UCSD-AML1 (cell line): ENCODE data around the gene LHX4.
"Not testable (repeated sequence)": the region's sequence is repeated elsewhere in the genome, so short reads cannot be mapped to it uniquely, and the experiment has no call there.

Experiments
- DNase-seq: peaks from one replicate; lab custom pipeline; 2025; ENCODE audit not compliant: unreplicated experiment; lab: John Stamatoyannopoulos, UW

LHX4 gene

DNA sequence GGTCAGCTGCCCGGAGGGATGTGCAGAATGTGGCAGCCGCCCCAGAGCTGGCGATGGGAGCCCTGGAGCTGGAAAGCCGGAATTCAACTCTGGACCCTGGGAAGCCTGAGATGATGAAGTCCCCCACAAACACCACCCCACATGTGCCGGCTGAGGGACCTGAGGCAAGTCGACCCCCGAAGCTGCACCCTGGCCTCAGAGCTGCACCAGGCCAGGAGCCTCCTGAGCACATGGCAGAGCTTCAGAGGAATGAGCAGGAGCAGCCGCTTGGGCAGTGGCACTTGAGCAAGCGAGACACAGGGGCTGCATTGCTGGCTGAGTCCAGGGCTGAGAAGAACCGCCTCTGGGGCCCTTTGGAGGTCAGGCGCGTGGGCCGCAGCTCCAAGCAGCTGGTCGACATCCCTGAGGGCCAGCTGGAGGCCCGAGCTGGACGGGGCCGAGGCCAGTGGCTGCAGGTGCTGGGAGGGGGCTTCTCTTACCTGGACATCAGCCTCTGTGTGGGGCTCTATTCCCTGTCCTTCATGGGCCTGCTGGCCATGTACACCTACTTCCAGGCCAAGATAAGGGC, 33.5 kb upstream of the LHX4 start:
- DNase-seq, result no peak

GRCh38 chr1:180197231-180197630, 32.8 kb upstream of the LHX4 start:
- no peak for DNase-seq

- DNase-seq, result no peak
These were observed 31.9 kb upstream of the LHX4 start for GRCh38 chr1:180198196-180198595.

DNA sequence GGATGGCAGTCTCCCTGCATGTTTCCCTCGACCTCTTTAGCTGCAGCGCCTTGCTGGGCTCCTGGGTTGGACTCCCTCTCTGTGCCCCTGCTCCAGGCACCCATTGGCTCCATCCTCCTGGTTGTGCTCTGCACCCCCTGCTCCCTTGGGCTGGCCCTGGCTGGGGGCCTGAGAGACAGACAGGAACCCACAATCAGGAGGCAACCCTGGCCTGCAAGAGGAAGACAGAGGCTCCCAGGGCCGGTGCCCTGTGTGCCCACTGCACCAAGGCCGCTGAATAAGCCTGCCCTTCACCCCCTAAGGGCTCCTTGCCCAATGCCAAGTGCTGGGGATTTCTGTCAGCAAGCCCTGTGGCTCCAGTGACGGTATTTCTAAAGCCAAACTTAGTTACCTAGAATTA, 31.5 kb upstream of the LHX4 start:
- DNase-seq, result no peak

GRCh38 chr1:180199018-180199417, 31.0 kb upstream of the LHX4 start:
- no peak for DNase-seq

- no peak for DNase-seq
These were observed 28.4 kb upstream of the LHX4 start for GRCh38 chr1:180201451-180202200.

DNA sequence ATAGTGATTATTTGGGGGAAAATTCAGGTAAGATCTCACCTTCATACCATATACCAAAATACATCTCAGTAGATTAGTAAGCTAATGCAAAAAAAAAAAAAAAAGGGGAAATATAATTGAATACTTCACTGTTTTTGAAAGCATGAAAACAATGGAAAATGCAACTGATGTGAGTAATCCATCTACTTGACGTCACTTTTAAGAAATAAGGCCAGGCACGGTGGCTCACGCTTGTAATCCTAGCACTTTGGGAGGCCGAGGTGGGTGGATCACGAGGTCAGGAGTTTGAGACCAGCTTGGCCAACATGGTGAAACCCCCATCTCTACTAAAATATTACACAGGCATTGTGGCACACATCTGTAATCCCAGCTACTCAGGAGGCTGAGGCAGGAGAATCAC, 27.5 kb upstream of the LHX4 start:
- DNase-seq, result not testable (repeated sequence)

- no peak for DNase-seq
These were observed 25.8 kb upstream of the LHX4 start for GRCh38 chr1:180204231-180204630.

- no peak for DNase-seq
These were observed 23.5 kb upstream of the LHX4 start for GRCh38 chr1:180206581-180206980.

DNA sequence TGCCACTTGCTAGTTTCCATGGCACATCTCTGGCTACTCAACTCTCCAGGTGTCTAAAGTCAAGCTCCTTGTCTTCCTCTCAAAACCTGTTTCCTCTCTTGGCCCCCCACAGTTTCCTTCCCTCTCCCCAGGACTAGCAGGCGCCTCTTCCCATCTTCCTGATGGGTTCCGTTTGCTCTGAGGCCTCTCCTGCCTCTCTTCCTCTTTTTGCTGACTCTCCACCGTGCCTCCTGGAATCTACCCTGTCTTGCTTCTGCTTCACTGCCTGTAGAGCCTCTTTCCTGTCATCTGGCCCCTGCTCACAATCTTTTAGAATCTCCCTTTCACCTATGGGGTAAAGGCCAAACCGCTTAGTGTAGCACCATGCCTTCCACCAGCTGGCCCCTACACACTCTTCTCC, 21.8 kb upstream of the LHX4 start:
- peak; percentile 45 for DNase-seq

DNA sequence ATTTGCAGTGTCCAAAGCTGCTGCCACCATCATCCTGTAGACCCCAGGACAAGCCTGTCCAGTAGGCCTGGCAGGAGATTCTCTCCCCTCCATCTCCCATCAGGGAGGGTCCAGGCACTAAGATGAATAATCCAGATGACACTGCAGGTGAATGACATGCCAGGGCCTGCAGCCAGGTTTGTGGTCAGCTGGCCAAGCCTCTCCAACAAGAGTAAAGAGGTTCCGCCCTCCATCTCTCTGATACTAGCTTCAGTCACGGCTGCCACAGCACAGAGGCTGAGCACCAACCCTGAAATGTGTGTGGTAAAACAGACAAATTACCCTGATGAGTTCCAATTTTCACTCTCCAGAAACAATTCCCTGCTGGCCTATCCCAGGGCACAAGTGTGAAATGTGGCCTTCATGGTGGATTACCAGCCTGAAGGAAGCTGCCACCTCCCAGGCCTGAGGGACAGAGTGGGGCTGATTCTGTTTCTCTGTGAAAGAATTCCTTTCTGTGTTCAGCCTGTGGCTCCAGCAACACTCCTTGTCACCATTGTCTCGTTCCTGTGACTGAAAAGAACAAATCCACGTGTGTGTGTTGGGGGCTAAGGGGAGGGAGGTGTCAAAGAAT, 19.9 kb upstream of the LHX4 start:
- DNase-seq, result no peak

- DNase-seq, result no peak
These were observed 18.8 kb upstream of the LHX4 start for GRCh38 chr1:180211156-180211859.

GRCh38 chr1:180211860-180212229, 18.2 kb upstream of the LHX4 start:
- DNase-seq, result no peak

- no peak for DNase-seq
These were observed 16.5 kb upstream of the LHX4 start for GRCh38 chr1:180213401-180214170.

DNA sequence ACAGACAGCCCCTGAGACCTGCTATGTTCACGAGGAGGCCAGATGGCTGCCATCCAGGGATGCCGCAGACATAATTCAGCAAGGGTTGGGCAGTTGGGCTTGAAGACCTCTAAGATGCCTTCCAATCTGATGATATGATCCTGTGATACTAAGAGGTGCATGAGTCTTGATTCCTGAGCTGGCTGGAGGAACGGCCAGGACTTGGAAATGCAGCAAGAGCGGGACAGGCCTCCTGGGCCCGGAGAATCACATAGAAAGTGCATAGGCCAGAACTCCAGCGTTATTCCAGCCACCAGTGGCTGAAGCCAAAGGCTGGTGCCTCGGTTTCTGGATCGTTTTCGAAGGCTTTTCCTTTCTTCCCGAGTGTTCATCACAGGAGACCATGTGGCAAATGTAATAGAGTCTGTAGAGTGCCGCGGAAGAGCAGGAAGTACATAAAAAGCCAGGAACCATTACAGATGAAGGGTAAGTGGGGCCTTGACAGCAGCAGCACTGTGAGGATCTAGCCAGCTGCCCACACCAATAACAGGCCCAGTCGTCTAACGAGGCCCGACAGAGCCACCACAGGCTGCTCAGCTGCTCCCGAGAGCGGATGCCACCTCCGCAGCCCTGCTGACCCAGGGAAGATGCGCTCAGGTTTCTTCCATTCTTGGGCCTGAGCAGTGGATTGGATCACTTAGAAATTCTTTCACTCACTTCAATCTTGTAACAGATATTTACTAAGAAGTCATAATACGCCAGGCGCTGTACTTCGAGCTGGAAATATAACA, 14.0 kb upstream of the LHX4 start:
- no peak for DNase-seq

DNA sequence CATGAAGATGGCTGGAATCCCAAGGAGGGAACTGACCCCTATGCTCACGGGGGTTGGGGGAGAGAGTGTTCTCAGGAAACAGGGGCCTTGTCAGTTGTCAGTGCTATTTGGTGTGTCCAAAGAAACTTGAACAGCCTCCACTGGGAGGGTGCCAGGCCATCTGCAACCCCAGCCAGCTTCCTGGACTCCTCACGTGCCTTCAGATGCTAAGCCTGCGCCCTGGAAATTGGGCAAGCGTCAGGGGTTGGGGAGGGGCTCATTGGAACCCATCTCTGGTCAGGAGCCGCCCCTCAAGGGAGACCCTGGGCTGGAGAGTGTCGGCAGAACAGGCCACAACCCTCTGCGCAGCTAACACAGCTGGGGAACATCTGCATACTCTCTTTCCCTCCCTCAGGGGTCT, 13.1 kb upstream of the LHX4 start:
- no peak for DNase-seq

DNA sequence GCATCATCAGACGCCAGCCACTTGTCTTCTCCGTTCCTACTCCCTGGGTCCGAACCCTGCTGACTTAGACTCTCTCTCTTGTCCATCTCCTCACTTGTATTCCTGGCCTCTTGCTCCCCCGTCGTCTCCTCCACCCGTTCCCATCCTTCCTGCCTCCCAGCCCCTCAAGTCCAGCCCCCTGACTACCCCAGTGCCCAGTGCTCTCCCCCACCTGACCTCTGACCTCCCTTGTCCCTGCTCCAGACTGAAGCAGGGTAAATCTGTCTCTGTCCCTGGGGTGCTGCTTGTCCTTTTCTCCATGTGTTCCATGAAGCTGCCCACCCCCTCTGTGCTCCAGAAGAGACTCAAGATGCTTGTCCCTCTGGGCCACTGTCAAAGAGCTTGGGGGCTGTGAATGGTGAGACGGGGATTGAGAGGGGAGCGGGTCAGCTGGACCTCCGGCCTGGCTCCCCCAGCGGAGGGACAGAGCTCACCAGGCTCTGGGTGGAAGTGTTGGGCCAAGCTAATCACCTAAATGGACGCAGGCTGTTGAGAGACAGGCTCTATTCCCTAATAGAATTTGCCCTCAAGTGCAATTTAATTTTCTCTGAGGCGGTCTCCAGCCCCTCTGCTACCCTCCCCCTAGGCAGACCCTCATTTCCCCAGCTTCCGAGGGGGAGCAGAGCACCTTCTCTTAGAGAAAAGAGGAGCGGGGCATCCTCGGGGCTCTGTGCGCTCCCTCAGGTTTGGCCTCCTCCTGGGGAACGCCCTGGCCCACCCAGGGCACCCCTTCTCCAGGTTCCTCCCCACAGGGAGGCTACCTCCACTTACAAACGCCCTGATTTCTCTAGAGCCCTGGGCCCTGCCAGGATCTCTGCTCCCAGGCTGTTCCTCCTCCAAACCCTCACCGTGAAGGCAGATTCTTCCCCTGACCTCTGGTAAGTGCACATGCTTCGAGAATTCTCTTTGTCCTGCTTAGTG, 11.0 kb upstream of the LHX4 start:
- DNase-seq, result no peak

DNA sequence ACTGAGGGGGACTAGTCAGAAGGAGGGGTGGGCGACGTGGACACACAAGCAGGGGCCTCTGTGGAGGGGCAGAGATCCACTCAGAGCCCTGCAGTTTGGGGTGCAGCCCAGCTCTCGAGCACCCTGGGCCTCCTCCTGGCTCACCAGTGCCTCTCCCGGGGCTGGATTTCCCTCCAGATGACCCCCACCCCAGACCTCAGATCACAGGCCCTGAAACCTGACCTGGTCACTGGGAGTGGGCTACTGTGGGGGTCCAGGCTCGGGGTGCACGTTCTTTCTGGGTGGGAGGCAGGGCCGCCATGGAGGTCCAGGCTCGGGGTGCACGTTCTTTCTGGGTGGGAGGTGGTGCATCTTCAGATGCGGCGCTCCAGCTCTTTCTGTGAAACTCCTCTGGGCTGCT, 10.3 kb upstream of the LHX4 start:
- DNase-seq, result no peak

DNA sequence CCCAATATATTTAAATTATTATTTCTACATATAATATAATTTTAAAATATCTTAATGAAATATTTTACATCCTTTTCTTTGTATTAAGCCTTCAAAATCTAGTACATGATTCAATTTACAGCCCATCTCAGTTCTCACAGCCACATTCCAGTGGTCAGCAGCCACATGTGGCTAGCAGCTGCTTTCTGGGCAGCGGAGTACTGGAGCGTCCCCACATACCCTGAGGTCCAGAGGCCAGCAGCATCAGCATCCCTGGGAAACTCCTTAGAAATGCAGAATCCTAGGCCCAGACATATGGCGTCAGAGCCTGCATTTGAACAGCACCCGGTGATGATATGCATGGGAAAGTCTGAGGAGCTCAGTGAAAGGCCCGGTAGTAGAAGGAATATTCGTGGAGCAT, 8.6 kb upstream of the LHX4 start:
- no peak for DNase-seq
